Measurements from ENCODE around the gene TNNI3.
"Not testable (repeated sequence)": the region's sequence is repeated elsewhere in the genome, so short reads cannot be mapped to it uniquely, and the experiment has no call there.

TNNI3 gene

GRCh38 chr19:55113570-55114039 lies 43.9 kb downstream of the TNNI3 start:
- H3K27me3 Mint-ChIP-seq: no peaks in the 10 kb centered on the region
- H3K36me3 Mint-ChIP-seq: peaks cover 5% of the 10 kb centered on the region
- H3K27ac Mint-ChIP-seq: no peak overlapping the region
- H3K9me3 Mint-ChIP-seq: no peaks in the 10 kb centered on the region
- no peak overlapping the region for H3K4me3 Mint-ChIP-seq
- H3K4me1 Mint-ChIP-seq: peaks cover 20% of the 10 kb centered on the region

GRCh38 chr19:55112777-55113569 lies 44.6 kb downstream of the TNNI3 start:
- Mint-ChIP-seq H3K27ac (no peak overlapping the region), H3K9me3 (no peaks in the 10 kb centered on the region), H3K4me1 (peaks cover 20% of the 10 kb centered on the region), H3K4me3 (no peak overlapping the region), H3K36me3 (peaks cover 6% of the 10 kb centered on the region), H3K27me3 (no peaks in the 10 kb centered on the region)

DNA sequence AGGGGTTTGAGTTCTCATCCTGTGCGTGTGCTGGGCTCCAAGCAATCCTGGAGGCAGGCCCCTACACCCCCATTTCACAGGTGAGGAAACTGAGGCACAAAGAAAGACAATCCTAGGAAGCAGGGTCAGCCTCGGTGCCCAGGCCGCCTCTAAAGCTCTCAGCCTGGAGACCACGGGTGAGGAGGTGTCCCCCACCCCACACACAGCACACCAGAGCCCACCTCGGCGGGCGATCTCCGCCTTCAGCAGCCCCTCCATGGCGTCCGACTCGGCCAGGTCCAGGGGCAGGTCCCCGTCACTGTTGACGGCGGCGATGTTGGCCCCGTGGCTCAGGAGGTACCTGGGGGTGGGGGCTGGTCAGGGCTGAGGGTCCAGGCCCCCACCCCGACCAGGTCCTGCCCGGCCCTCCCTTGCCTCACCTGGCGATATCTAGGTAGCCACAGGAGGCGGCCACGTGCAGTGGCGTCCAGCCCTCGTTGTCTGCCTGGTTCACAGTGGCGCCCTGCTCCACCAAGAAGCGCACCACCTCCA lies 45.2 kb downstream of the TNNI3 start:
- no peaks in the 10 kb centered on the region for H3K9me3 Mint-ChIP-seq
- H3K4me3 Mint-ChIP-seq: no peak overlapping the region
- H3K4me1 Mint-ChIP-seq: peaks cover 16% of the 10 kb centered on the region
- peaks cover 4% of the 10 kb centered on the region for H3K36me3 Mint-ChIP-seq
- no peak overlapping the region for H3K27ac Mint-ChIP-seq
- no peaks in the 10 kb centered on the region for H3K27me3 Mint-ChIP-seq

DNA sequence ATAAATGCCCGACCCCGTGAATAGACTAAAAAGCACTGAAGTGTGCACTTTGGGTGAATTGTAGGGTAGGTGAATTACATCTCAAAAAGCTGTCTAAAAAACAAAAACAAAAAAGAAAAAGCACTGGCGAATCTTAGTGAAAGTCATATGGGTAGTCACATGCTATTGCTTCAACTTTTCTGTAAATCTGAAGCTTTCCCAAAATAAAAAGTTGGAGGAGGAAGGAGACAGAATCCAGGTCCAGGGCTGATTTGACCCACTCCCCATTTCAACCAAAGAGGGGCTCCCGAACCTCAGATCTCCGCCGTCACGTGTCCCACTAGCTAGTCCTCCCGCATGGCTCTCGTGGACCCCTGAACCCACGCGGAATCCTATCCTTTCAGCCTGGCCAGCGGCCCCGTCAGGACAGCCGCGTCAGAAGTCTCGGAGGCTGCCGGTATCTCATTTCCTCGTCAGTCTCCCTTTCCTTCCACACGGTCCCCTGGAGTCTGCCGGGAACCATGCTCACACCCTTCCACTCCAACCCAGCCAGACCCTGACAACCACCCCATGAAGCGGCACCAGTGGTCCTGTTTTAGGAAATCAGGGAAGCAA lies 46.2 kb downstream of the TNNI3 start:
- H3K9me3 Mint-ChIP-seq: no peaks in the 10 kb centered on the region
- H3K27me3 Mint-ChIP-seq: no peaks in the 10 kb centered on the region
- H3K4me3 Mint-ChIP-seq: no peak overlapping the region
- H3K27ac Mint-ChIP-seq: no peak overlapping the region
- H3K4me1 Mint-ChIP-seq: peaks cover 16% of the 10 kb centered on the region
- peaks cover 4% of the 10 kb centered on the region for H3K36me3 Mint-ChIP-seq

DNA sequence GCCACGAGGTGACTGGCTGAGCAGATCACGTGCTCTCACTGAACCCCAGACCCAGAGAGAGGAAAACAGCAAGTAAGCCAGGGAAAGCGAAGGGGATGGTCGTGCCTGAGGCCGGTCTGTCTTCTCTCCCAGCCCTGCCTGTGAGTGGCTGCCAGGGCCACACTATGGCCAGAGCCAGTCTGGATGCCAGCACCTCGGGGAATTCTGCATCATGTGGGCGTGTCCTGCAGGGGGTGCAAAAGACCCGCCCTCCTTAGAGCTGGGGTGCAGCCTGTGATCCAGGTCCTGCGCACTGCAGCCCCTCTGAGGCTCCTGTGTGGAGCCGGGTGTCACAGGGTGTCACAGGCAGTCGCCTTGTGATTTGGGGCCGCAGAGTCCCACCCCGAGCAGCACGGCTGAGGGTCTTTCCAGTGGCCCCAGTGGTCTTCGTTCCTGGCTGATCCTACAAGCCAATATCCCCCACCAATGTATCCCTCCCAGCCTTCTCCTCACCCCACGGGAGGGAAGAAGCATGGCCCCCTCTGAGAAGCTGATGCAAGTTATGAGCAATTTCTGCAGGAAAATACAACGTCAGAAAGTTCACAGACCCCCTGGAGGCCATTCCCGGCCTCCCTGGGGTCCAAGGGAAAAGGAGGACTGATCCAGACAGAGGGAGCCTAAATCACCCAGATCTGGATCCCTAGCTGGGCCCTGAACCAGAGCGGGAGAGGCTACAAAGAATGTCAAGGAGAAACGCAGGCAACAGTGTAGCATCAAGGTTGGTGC lies 47.8 kb downstream of the TNNI3 start:
- Mint-ChIP-seq H3K4me3 (no peak overlapping the region), H3K27me3 (no peaks in the 10 kb centered on the region), H3K36me3 (peaks cover 7% of the 10 kb centered on the region), H3K9me3 (no peaks in the 10 kb centered on the region), H3K4me1 (no peaks in the 10 kb centered on the region), H3K27ac (peak overlapping the region; percentile 85)

GRCh38 chr19:55107252-55107651 lies 50.3 kb downstream of the TNNI3 start:
- not testable (repeated sequence) for H3K4me3 Mint-ChIP-seq, H3K27me3 Mint-ChIP-seq, H3K4me1 Mint-ChIP-seq, H3K9me3 Mint-ChIP-seq, H3K27ac Mint-ChIP-seq
- H3K36me3 Mint-ChIP-seq: peaks cover 11% of the 10 kb centered on the region

GRCh38 chr19:55106591-55106990 lies 50.9 kb downstream of the TNNI3 start:
- H3K27me3 Mint-ChIP-seq: no peaks in the 10 kb centered on the region
- H3K27ac Mint-ChIP-seq: peak overlapping the region; percentile 47
- no peaks in the 10 kb centered on the region for H3K4me1 Mint-ChIP-seq
- no peak overlapping the region for H3K4me3 Mint-ChIP-seq
- no peaks in the 10 kb centered on the region for H3K9me3 Mint-ChIP-seq
- peaks cover 13% of the 10 kb centered on the region for H3K36me3 Mint-ChIP-seq

DNA sequence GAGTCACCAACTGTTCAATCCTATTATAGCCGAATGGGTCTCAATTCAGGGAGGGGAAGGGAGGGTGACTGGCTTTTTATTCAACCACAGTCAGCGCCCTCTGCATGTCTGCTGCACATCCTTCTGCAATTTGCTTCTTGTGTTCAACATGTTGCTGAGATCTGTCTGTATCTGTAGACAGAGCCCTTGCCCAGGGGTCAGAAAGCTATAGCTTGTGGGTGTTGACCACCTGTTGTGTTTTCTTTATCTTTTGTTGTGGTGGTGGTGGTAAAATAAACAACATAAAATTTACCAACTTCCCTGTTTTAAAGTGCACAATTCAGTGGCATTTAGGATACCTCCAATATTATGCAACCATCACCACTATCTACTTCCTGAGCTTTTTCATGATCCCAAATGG lies 52.3 kb downstream of the TNNI3 start:
- H3K4me3 Mint-ChIP-seq: no peak overlapping the region
- H3K27me3 Mint-ChIP-seq: no peaks in the 10 kb centered on the region
- no peaks in the 10 kb centered on the region for H3K4me1 Mint-ChIP-seq
- no peaks in the 10 kb centered on the region for H3K9me3 Mint-ChIP-seq
- H3K36me3 Mint-ChIP-seq: peaks cover 11% of the 10 kb centered on the region
- no peak overlapping the region for H3K27ac Mint-ChIP-seq

DNA sequence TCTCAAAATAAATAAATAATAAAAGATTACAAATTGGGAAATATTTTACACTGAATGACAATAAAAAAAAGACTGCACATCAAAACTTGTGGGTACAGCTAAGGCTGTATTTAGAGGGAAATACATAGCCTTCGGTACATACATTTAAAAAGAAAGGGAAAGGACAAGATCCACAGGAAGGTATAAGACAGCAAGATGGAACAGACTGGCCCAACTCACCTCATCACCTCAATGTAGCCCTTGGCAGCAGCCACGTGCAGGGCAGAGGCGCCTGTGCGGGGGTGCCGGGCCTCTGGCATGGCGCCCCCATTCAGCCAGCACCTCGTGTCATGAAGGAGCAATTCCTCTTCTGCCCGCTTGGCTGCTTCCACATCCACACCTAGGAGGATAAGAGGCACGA lies 54.3 kb downstream of the TNNI3 start:
- H3K36me3 Mint-ChIP-seq: peaks cover 10% of the 10 kb centered on the region
- H3K4me1 Mint-ChIP-seq: no peaks in the 10 kb centered on the region
- no peaks in the 10 kb centered on the region for H3K9me3 Mint-ChIP-seq
- no peak overlapping the region for H3K4me3 Mint-ChIP-seq
- no peaks in the 10 kb centered on the region for H3K27me3 Mint-ChIP-seq
- no peak overlapping the region for H3K27ac Mint-ChIP-seq

All from activated naive CD4-positive, alpha-beta T cell treated with anti-CD3 and anti-CD28 coated beads, Interleukin-2, amount 50 U/mL, for 24 hours (primary cell).